ENCODE measurements around the gene BUD13. TPM values are rescaled to one million over a fixed set of nuclear protein-coding genes. Genes with fewer than 3 reads are reported as not detected.

BUD13 gene
- total and polyA plus RNA-seq, 2 experiments from 2014 or later, result 17.0 to 24.8 TPM

- DNase-seq (ENCODE audit: low spot score) (no peak), ATAC-seq (no peak)
- Histone ChIP-seq H3K27ac (ENCODE audit: low read depth) (no peak overlapping the region), H2AFZ (no peak overlapping the region), H3K4me2 (no peak overlapping the region), H3K79me2 (replicated peaks; ENCODE audit: insufficient read depth) (no peaks in the 10 kb centered on the region), H3F3A (replicated peaks; ENCODE audit: low read depth) (no peaks in the 10 kb centered on the region), H4K20me1 (replicated peaks; ENCODE audit: insufficient read depth) (no peaks in the 10 kb centered on the region), H3K9me2 (ENCODE audit: insufficient read depth) (0 out of 2 replicates have a peak, but pooled peaks cover 3% of the 10 kb centered on the region), H3K4me3 (no peak overlapping the region), H3K36me3 (ENCODE audit: insufficient read depth) (no peaks in the 10 kb centered on the region), H3K4me1 (ENCODE audit: insufficient read depth) (no peaks in the 10 kb centered on the region), H3K27me3 (ENCODE audit: insufficient read depth) (no peaks in the 10 kb centered on the region)
- Mint-ChIP-seq H3K27me3 (ENCODE audit: insufficient read depth, low read depth, poor library complexity) (peaks cover 4% of the 10 kb centered on the region), H3K4me1 (peaks cover 5% of the 10 kb centered on the region; the same call in 2 of the 3 replicates), H3K36me3 (ENCODE audit: low read depth) (no peaks in the 10 kb centered on the region), H3K4me3 (no peak overlapping the region), H3K9me3 (no peaks in the 10 kb centered on the region), H3K27ac (no peak overlapping the region)
- TF ChIP-seq CTCF (conservative IDR thresholded peaks at IDR 0.05; ENCODE audit: low read depth in 2 of 2) (no peak), POLR2AphosphoS5 (IDR thresholded peaks at IDR 0.05; ENCODE audit: low read depth) (no peak), EZH2phosphoT487 (IDR thresholded peaks at IDR 0.05; ENCODE audit: unreplicated experiment) (no peak), CREB1 (CRISPR knock-in tag; IDR thresholded peaks at IDR 0.05; ENCODE audit: low read depth) (no peak), ZNF462 (CRISPR knock-in tag; IDR thresholded peaks at IDR 0.05) (no peak), EZH2 (IDR thresholded peaks at IDR 0.05; ENCODE audit: low read depth, unreplicated experiment) (no peak), JUNB (IDR thresholded peaks at IDR 0.05; ENCODE audit: unreplicated experiment) (no peak), REST (IDR thresholded peaks at IDR 0.05; ENCODE audit: unreplicated experiment) (no peak), STAT1 (IDR thresholded peaks at IDR 0.05; ENCODE audit: unreplicated experiment) (no peak), ZNF114 (CRISPR knock-in tag; IDR thresholded peaks at IDR 0.05) (no peak), NANOG (IDR thresholded peaks at IDR 0.05; ENCODE audit: borderline replicate concordance) (no peak), ETS1 (IDR thresholded peaks at IDR 0.05) (no peak)
Observed at GRCh38 chr11:116821050-116821918, 48.5 kb upstream of the BUD13 start.
